Activated CD4-positive, alpha-beta T cell treated with anti-CD3 and anti-CD28 coated beads, Interleukin-2, amount 50 U/mL, for 16 hours (primary cell): ENCODE results near the gene ENC1.
A peak's percentile ranks its signal among the peaks of the same experiment; 100 is the strongest.

Experiments
- DNase-seq: peaks from one replicate; pipeline ENCODE4 v3.0.0-alpha.2; 2020

The ENC1 gene

GRCh38 chr5:74599148-74599547 is 41.4 kb downstream of the ENC1 start:
- no peak for DNase-seq

GRCh38 chr5:74598731-74599130 is 41.8 kb downstream of the ENC1 start:
- DNase-seq = no peak

GRCh38 chr5:74596927-74597326 is 43.6 kb downstream of the ENC1 start:
- no peak for DNase-seq

- no peak for DNase-seq
Observed at GRCh38 chr5:74595143-74595925, 45.2 kb downstream of the ENC1 start.

GRCh38 chr5:74594137-74595040 is 46.1 kb downstream of the ENC1 start:
- DNase-seq = no peak

GRCh38 chr5:74589204-74590056 is 51.1 kb downstream of the ENC1 start:
- no peak for DNase-seq

GRCh38 chr5:74588415-74588814 is 52.1 kb downstream of the ENC1 start:
- DNase-seq = no peak

GRCh38 chr5:74587890-74588289 is 52.6 kb downstream of the ENC1 start:
- no peak for DNase-seq

- no peak for DNase-seq
Observed at GRCh38 chr5:74587300-74587699, 53.2 kb downstream of the ENC1 start.

- no peak for DNase-seq
Observed at GRCh38 chr5:74586856-74587255, 53.7 kb downstream of the ENC1 start.

GRCh38 chr5:74582853-74583252 is 57.7 kb downstream of the ENC1 start:
- no peak for DNase-seq

- DNase-seq = peak; percentile 41
Observed at GRCh38 chr5:74581988-74582365, 58.6 kb downstream of the ENC1 start.

GRCh38 chr5:74580729-74581109 is 59.8 kb downstream of the ENC1 start:
- no peak for DNase-seq

- DNase-seq = peak; percentile 96
Observed at GRCh38 chr5:74579215-74579614, 61.3 kb downstream of the ENC1 start.

GRCh38 chr5:74578356-74579044 is 62.0 kb downstream of the ENC1 start:
- DNase-seq = peak; percentile 49
